Measurements from ENCODE around the gene CSNK1G1. TPM values are rescaled to one million over a fixed set of nuclear protein-coding genes. Genes with fewer than 3 reads are reported as not detected.

CSNK1G1 gene
- total RNA-seq, 1 experiment from 2014 or later = 27.4 TPM

DNA sequence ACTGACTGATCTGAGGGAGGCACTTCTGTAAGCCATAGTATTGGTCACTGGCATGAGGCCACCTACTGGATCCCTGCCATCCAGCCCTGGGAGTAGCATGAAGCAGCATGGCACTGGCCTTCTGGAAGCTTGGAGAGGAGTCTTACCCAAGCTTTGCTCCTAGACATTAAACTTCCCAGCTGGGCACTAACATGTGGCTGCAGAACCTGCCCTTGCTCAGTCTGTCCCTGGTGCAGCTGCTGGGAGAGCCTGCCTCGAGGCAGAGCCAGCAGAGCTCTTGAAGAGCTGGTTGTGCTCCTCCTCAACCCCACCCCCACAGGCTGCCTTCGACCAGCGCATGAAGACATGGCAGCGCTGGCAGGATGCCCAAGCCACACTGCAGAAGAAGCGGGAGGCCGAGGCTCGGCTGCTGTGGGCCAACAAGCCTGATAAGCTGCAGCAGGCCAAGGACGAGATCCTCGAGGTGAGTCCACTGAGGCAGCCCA, 221.6 kb downstream of the CSNK1G1 start:
- H3K4me3 ChIP-seq (ENCODE audit: low read depth, low read length, poor library complexity, severe bottlenecking) = no peak overlapping the region
- intact Hi-C loops (cut with micrococcal nuclease; ENCODE audit: unreplicated experiment) = no loop called here
- DNase-seq (ENCODE audit: low spot score) = no peak
- H3K4me1 ChIP-seq (ENCODE audit: insufficient read depth, low read length, poor library complexity, severe bottlenecking) = no peaks in the 10 kb centered on the region
- CTCF ChIA-PET = no interaction called here
- H3K27me3 ChIP-seq (replicated peaks; ENCODE audit: insufficient read depth, low read depth, low read length, poor library complexity) = no peaks in the 10 kb centered on the region
- TF ChIP-seq, protein P1, sequence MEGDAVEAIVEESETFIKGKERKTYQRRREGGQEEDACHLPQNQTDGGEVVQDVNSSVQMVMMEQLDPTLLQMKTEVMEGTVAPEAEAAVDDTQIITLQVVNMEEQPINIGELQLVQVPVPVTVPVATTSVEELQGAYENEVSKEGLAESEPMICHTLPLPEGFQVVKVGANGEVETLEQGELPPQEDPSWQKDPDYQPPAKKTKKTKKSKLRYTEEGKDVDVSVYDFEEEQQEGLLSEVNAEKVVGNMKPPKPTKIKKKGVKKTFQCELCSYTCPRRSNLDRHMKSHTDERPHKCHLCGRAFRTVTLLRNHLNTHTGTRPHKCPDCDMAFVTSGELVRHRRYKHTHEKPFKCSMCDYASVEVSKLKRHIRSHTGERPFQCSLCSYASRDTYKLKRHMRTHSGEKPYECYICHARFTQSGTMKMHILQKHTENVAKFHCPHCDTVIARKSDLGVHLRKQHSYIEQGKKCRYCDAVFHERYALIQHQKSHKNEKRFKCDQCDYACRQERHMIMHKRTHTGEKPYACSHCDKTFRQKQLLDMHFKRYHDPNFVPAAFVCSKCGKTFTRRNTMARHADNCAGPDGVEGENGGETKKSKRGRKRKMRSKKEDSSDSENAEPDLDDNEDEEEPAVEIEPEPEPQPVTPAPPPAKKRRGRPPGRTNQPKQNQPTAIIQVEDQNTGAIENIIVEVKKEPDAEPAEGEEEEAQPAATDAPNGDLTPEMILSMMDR (conservative IDR thresholded peaks at IDR 0.05; ENCODE audit: low read depth, low read length) = no peak
- no peak for TF ChIP-seq EZH2 (IDR thresholded peaks at IDR 0.05; ENCODE audit: borderline replicate concordance, low read depth, low read length, poor library complexity, severe bottlenecking)
- H3K36me3 ChIP-seq (ENCODE audit: insufficient read depth, low read length, poor library complexity, severe bottlenecking) = peaks cover 69% of the 10 kb centered on the region
- peak overlapping the region; percentile 30 for H3K27ac ChIP-seq (ENCODE audit: low read depth, low read length, poor library complexity, severe bottlenecking)
- BruUV-seq (replicated peaks) = no TSS peak
- POLR2A ChIA-PET (ENCODE audit: low non-redundant PET) = no interaction called here
- no peaks in the 10 kb centered on the region for H3K9me3 ChIP-seq (ENCODE audit: low read depth, low read length, poor library complexity, severe bottlenecking)

DNA sequence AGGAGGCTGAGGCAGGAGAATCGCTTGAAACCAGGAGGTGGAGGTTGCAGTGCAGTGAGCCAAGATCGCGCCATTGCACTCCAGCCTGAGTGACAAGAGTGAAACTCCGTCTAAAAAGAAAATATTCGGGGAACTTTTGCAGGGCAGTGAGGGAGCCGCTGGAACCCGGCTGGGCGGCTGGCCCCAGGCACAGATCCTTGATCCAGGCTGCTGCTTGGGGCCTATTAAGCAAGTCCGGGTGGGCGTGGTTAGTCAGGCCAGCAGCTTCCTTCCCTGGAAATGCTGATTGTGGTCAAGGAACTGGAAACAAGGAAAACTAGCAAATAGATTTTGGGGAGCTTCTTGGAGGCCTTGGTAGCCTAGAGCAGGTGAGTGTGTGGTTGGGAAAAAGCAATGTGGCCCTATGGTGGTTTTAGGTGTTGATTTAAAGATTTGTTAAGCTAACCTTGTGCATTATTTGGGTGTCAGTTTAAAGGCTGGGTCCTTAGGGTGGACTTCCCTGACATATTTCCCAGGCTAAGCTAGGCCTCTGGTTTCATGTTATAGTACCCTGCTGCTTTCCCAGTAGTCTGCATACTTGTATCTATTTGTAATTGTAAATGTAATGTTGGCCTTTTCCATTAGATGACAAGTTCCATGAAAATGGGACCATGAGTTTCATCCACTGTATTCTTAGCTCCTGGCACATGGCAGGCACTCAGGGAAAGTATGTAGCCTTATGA, 222.2 kb downstream of the CSNK1G1 start:
- intact Hi-C loops (cut with micrococcal nuclease; ENCODE audit: unreplicated experiment) = no loop called here
- Histone ChIP-seq H3K4me3 (ENCODE audit: low read depth, low read length, poor library complexity, severe bottlenecking) (no peak overlapping the region), H3K27ac (ENCODE audit: low read depth, low read length, poor library complexity, severe bottlenecking) (peak overlapping the region; percentile 30), H3K9me3 (ENCODE audit: low read depth, low read length, poor library complexity, severe bottlenecking) (no peaks in the 10 kb centered on the region), H3K36me3 (ENCODE audit: insufficient read depth, low read length, poor library complexity, severe bottlenecking) (peaks cover 73% of the 10 kb centered on the region), H3K27me3 (replicated peaks; ENCODE audit: insufficient read depth, low read depth, low read length, poor library complexity) (no peaks in the 10 kb centered on the region), H3K4me1 (ENCODE audit: insufficient read depth, low read length, poor library complexity, severe bottlenecking) (no peaks in the 10 kb centered on the region)
- ChIA-PET POLR2A (ENCODE audit: low non-redundant PET) (no interaction called here), CTCF (no interaction called here)
- no TSS peak for BruUV-seq (replicated peaks)
- DNase-seq (ENCODE audit: low spot score) = no peak
- no peak for TF ChIP-seq EZH2 (IDR thresholded peaks at IDR 0.05; ENCODE audit: borderline replicate concordance, low read depth, low read length, poor library complexity, severe bottlenecking)
- TF ChIP-seq, protein P1 (conservative IDR thresholded peaks at IDR 0.05; ENCODE audit: low read depth, low read length) = no peak

DNA sequence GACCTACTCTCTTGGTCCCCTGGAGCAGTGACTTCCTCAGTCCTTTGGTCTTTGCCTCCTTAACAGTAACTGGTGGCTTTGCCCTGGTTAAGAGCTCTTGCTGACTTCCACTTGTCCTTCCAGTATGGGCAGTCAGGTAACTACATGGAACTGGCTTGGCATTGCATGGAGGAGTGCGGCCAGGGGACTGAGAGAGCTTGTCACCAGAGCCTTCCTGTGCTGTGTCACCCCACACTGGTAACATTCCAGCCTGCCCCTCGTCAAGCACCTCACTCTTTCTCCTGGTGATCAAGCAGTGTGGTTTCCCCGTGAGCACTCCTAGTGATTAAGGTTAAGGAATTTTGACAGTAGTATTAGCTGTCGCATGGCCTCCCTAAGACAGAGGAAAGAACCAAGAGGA, 223.8 kb downstream of the CSNK1G1 start:
- CTCF ChIA-PET = no interaction called here
- Histone ChIP-seq H3K27ac (ENCODE audit: low read depth, low read length, poor library complexity, severe bottlenecking) (no peak overlapping the region), H3K9me3 (ENCODE audit: low read depth, low read length, poor library complexity, severe bottlenecking) (no peaks in the 10 kb centered on the region), H3K4me1 (ENCODE audit: insufficient read depth, low read length, poor library complexity, severe bottlenecking) (no peaks in the 10 kb centered on the region), H3K36me3 (ENCODE audit: insufficient read depth, low read length, poor library complexity, severe bottlenecking) (peaks cover 84% of the 10 kb centered on the region), H3K4me3 (ENCODE audit: low read depth, low read length, poor library complexity, severe bottlenecking) (no peak overlapping the region), H3K27me3 (replicated peaks; ENCODE audit: insufficient read depth, low read depth, low read length, poor library complexity) (no peaks in the 10 kb centered on the region)
- TF ChIP-seq, protein P1 (conservative IDR thresholded peaks at IDR 0.05; ENCODE audit: low read depth, low read length) = no peak
- no peak for TF ChIP-seq EZH2 (IDR thresholded peaks at IDR 0.05; ENCODE audit: borderline replicate concordance, low read depth, low read length, poor library complexity, severe bottlenecking)
- no TSS peak for BruUV-seq (replicated peaks)
- intact Hi-C loops (cut with micrococcal nuclease; ENCODE audit: unreplicated experiment) = no loop called here
- DNase-seq (ENCODE audit: low spot score) = no peak
- POLR2A ChIA-PET (ENCODE audit: low non-redundant PET) = interaction anchor here (0.6 kb wide), 1 partner anchor 156 kb away, joined by 3 read pairs; no protein-coding TSS in a partner anchor
